ENCODE measurements around the gene ZBTB7C.
"Not testable (repeated sequence)": the region's sequence is repeated elsewhere in the genome, so short reads cannot be mapped to it uniquely, and the experiment has no call there.

ZBTB7C gene

DNA sequence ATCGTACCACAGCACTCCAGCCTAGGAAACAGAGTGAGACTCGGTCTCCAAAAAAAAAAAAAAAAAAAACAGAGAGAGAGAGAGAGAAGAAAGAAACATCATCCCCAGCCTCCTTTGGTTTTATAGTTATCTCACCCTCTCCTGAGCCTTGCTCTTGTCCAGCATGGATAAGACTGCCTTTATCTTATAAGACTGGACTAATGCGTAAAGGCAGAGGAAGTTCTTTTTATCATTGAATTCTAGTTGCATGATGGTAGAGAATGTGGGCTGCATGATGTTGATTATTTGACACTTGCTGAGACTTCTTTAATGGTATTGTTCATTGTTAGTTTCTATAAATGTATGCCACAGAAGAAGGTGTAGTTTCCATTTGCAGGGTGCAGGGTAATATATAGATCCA is 124.4 kb downstream of the ZBTB7C start:
- Mint-ChIP-seq H3K4me3 (no peak overlapping the region), H3K36me3 (ENCODE audit: low read depth) (no peaks in the 10 kb centered on the region), H3K9me3 (peaks cover 6% of the 10 kb centered on the region), H3K27me3 (peaks cover 8% of the 10 kb centered on the region), H3K27ac (no peak overlapping the region), H3K4me1 (ENCODE audit: low read depth) (no peaks in the 10 kb centered on the region)
- DNase-seq: no peak

DNA sequence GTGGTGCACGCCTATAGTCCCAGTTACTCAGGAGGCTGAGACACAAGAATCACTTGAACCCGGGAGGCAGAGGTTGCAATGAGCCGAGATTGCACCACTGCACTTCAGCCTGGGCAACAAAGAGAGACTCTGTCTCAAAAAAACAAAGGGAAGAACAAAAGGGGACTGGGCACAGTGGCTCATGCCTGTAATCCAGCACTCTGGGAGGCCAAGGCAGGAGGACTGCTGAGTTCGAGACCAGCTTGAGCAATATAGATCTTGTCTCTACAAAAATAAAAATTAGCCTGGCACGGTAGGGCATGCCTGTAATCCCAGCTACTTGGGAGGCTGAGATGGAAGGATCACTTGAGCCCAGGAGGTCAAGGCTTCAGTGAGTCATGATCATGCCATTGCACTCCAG is 125.2 kb downstream of the ZBTB7C start:
- H3K27ac Mint-ChIP-seq: not testable (repeated sequence)

DNA sequence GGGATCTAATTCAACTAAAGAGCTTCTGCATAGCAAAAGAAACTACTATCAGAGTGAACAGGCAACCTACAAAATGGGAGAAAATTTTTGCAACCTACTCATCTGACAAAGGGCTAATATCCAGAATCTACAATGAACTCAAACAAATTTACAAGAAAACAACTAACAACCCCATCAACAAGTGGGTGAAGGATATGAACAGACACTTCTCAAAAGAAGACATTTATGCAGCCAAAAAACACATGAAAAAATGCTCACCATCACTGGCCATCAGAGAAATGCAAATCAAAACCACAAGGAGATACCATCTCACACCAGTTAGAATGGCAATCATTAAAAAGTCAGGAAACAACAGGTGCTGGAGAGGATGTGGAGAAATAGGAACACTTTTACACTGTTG is 127.7 kb downstream of the ZBTB7C start:
- not testable (repeated sequence) for H3K27ac Mint-ChIP-seq; H3K27me3 Mint-ChIP-seq; DNase-seq; H3K36me3 Mint-ChIP-seq (ENCODE audit: low read depth); H3K4me1 Mint-ChIP-seq (ENCODE audit: low read depth); H3K4me3 Mint-ChIP-seq
- peaks cover 11% of the 10 kb centered on the region for H3K9me3 Mint-ChIP-seq

More for the DNA sequence above, 125.2 kb downstream of the ZBTB7C start:
- H3K9me3 Mint-ChIP-seq; DNase-seq; H3K36me3 Mint-ChIP-seq (ENCODE audit: low read depth); H3K4me1 Mint-ChIP-seq (ENCODE audit: low read depth); H3K27me3 Mint-ChIP-seq; H3K4me3 Mint-ChIP-seq: not testable (repeated sequence)

DNA sequence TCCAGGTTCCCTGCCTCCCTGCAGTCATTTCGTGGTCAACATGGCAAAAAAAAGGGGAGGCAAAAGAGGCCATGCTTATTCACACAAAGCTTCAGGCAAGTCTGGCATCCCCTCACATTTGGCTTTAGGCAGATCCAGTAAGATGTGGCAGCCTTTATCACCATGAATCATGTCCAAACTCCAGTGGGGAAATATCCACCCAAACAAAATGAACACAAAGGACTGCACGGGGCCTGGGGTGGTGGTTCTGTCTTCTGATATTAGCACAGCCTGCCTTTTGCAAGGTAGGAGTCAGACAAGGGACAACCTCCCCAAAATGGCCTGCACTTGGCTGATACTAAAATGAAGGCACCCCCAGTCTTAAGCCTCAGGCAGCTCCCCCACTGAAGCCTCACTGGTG is 129.9 kb downstream of the ZBTB7C start:
- Mint-ChIP-seq H3K27ac (no peak overlapping the region), H3K4me3 (no peak overlapping the region), H3K36me3 (ENCODE audit: low read depth) (no peaks in the 10 kb centered on the region)

DNA sequence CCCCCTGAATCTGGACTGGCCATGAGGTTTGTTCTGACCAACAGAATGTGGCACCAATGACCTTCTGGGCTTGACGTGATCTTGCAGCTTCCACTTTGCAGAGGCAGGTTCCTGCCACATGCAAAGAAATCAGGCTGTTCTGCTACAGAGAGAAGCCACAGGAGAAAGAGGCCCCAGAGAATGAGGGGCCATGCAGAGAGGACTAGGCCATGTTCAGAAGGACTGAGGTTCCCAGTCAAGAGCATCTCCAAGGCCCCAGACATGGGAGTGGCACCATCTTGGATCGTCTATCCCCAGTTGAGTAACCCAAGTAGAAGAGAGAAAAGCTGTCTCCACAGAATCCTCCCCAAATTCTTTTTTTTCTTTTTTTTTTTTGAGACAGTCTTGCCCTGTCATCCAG is 131.1 kb downstream of the ZBTB7C start:
- Mint-ChIP-seq H3K4me1 (ENCODE audit: low read depth) (no peaks in the 10 kb centered on the region), H3K9me3 (peaks cover 5% of the 10 kb centered on the region), H3K36me3 (ENCODE audit: low read depth) (no peaks in the 10 kb centered on the region), H3K27ac (no peak overlapping the region), H3K27me3 (peaks cover 10% of the 10 kb centered on the region), H3K4me3 (no peak overlapping the region)
- no peak for DNase-seq

More for the DNA sequence above, 129.9 kb downstream of the ZBTB7C start:
- H3K4me1 Mint-ChIP-seq (ENCODE audit: low read depth): no peaks in the 10 kb centered on the region
- H3K27me3 Mint-ChIP-seq: peaks cover 10% of the 10 kb centered on the region
- no peak for DNase-seq
- H3K9me3 Mint-ChIP-seq: peaks cover 7% of the 10 kb centered on the region

DNA sequence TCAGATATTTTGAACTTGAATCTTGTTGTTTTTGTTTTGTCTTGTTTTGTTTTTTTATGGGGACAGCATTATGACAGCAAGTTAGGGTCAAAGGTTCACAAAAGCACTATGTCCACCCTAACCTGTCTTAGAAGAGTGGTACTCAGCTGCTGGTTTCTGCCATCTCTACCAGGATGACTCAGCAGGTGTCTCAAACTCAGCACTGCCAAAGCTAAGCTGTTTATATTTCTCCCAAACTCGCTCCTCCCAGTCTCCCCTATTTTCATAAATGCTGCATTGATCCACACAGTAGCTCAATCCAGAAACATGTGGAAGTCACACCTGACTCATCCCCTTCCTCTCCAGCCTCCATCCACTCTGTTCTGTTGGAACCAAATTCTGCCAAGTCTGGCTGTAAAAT is 134.9 kb downstream of the ZBTB7C start:
- no peaks in the 10 kb centered on the region for H3K36me3 Mint-ChIP-seq (ENCODE audit: low read depth)
- no peak overlapping the region for H3K4me3 Mint-ChIP-seq
- no peak for DNase-seq
- H3K4me1 Mint-ChIP-seq (ENCODE audit: low read depth): no peaks in the 10 kb centered on the region
- H3K27me3 Mint-ChIP-seq: peaks cover 2% of the 10 kb centered on the region
- H3K9me3 Mint-ChIP-seq: peaks cover 5% of the 10 kb centered on the region
- H3K27ac Mint-ChIP-seq: no peak overlapping the region

DNA sequence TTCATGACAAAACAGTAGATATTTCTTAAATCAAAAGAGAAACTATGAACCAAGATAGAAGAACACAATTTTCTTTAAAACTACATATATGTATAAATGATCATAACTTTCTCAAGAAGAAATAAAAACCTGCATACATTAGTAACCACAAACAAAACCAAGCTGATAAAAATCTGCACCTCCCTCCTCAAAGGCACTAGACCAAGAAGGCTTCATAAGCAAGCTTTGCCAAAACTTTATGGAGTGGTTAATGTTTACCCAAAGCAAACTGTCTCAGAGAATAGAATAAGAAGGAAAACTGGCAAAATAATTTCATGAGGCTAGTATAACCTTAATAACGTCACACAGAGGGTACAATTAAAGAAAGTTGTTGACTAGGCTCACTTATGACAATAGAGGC is 138.3 kb downstream of the ZBTB7C start:
- no peak overlapping the region for H3K27ac Mint-ChIP-seq
- H3K4me1 Mint-ChIP-seq (ENCODE audit: low read depth): no peaks in the 10 kb centered on the region
- H3K36me3 Mint-ChIP-seq (ENCODE audit: low read depth): no peaks in the 10 kb centered on the region
- H3K4me3 Mint-ChIP-seq: no peak overlapping the region
- no peaks in the 10 kb centered on the region for H3K9me3 Mint-ChIP-seq
- DNase-seq: no peak
- H3K27me3 Mint-ChIP-seq: peaks cover 6% of the 10 kb centered on the region

DNA sequence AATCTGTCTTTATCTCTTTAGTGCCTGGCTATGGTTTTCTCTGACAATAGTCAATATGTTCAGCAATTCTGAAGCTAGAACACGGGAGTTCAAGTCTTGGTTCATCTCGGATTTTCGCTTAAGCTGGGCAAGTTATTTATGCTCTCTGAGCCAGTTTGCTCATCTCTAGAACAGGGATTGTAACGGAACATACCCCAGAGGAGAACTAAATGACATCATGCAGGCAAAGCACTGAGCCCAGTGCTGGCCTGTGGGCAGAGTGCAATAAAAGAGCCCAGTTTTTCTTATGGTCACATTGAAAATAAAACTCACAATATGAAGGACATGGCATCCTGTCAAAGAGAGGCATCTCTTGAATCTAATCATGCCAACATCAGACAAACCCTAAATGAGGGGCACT is 143.9 kb downstream of the ZBTB7C start:
- Mint-ChIP-seq H3K4me1 (ENCODE audit: low read depth) (no peaks in the 10 kb centered on the region), H3K36me3 (ENCODE audit: low read depth) (no peaks in the 10 kb centered on the region)
- no peak for DNase-seq

DNA sequence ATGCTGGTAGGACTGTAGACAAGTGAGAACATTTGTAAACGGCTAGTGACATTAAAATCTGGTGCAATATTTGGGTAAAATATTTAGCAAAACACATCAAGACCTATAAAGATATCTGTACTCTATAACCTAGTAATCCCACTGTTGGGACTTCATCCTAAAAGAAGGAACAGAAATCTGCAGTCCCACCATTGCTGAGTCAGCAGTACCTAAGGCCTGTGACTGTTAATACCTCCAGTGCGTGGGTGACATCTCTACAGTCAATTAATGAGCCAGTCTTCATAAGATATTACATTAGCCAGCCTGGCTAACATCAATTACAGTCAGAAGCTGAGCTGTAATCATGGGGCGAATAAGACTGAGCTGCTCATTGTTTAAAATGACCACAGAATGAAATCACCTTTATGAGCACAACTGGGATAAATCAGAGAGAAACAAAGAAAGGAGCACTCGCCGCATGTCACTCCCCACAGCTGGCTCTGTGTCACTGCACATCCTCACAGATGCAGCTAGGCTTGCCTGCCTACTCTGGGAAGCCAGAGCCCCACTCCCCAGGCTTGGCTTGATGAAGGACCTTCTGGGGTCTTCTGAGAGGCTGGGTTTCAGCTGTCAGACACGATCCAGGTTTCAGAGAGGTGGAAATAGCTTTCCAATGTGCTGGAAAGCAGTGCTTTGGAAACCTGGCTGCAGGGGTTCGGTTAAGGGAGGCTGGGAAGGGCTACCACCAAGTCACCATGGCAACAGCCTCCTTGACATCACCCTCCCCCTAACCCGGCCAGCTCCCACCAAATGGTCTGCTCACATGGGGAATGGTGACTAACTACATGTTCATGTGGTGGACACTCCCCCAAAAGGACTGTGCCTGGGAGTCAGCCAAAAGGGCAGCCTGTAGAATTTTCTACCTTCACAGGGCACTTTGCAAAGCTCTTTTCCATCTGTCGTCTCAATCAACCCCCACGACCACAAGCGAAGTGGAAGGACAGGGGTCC is 145.0 kb downstream of the ZBTB7C start:
- no peaks in the 10 kb centered on the region for H3K4me1 Mint-ChIP-seq (ENCODE audit: low read depth)
- H3K4me3 Mint-ChIP-seq: no peak overlapping the region
- H3K27ac Mint-ChIP-seq: no peak overlapping the region
- H3K36me3 Mint-ChIP-seq (ENCODE audit: low read depth): no peaks in the 10 kb centered on the region
- H3K9me3 Mint-ChIP-seq: no peaks in the 10 kb centered on the region
- DNase-seq: no peak
- H3K27me3 Mint-ChIP-seq: peaks cover 3% of the 10 kb centered on the region

More for the DNA sequence above, 143.9 kb downstream of the ZBTB7C start:
- H3K9me3 Mint-ChIP-seq: no peaks in the 10 kb centered on the region
- H3K27me3 Mint-ChIP-seq: peaks cover 3% of the 10 kb centered on the region
- H3K4me3 Mint-ChIP-seq: no peak overlapping the region
- no peak overlapping the region for H3K27ac Mint-ChIP-seq

DNA sequence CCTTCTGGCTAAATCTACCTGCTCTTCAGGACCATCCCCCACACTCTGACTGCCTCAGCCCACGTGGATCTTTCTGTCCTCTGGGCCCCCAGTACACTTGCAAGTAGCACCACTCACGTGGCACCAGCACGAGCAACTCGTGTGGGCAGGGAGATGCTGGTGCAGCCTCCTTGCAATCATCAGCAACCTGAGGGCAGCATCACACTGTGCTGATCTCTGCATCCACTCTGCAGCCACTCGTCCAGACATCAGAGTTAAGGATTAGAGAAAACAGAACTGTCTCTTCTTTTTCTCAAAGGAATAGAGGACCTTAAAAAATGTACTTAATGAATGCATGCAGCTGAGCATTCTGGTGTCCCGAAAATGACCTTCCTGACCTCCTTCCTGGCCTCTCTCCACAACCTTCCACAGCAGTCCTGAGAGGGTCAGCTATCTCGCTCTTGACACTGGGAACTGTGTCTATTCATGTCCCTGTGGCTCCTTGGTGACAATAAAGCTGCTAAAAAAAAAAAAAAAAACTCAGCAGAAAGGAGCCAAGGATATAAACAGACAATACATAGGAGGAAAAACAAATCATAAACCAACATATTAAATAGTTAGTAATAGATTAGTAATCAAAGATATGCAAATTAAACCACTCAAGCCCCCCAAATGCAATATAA is 145.9 kb downstream of the ZBTB7C start:
- no peaks in the 10 kb centered on the region for H3K9me3 Mint-ChIP-seq
- DNase-seq: no peak
- no peaks in the 10 kb centered on the region for H3K4me1 Mint-ChIP-seq (ENCODE audit: low read depth)
- no peak overlapping the region for H3K4me3 Mint-ChIP-seq
- H3K27ac Mint-ChIP-seq: no peak overlapping the region
- no peaks in the 10 kb centered on the region for H3K36me3 Mint-ChIP-seq (ENCODE audit: low read depth)
- H3K27me3 Mint-ChIP-seq: peaks cover 3% of the 10 kb centered on the region

DNA sequence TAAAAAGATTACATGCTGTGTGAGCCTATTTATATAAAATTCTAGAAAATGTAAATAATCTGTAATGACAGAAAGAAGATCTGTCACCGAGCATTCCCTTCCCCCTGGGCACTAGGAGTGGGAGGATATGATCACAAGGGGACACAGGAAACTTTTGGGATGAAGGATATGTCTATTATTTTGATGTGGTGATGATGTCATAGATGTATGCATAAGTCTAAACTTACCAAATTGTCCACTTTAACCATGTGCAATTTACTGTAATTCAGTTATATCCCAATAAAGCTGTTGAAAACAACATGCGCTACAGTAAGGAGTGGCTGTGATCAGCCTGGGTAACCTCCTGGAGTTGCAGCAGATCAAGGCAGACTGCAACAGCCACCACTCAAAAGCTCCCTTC is 148.9 kb downstream of the ZBTB7C start:
- Mint-ChIP-seq H3K27ac (no peak overlapping the region), H3K4me3 (no peak overlapping the region), H3K27me3 (no peaks in the 10 kb centered on the region), H3K4me1 (ENCODE audit: low read depth) (no peaks in the 10 kb centered on the region), H3K36me3 (ENCODE audit: low read depth) (no peaks in the 10 kb centered on the region), H3K9me3 (no peaks in the 10 kb centered on the region)
- no peak for DNase-seq

DNA sequence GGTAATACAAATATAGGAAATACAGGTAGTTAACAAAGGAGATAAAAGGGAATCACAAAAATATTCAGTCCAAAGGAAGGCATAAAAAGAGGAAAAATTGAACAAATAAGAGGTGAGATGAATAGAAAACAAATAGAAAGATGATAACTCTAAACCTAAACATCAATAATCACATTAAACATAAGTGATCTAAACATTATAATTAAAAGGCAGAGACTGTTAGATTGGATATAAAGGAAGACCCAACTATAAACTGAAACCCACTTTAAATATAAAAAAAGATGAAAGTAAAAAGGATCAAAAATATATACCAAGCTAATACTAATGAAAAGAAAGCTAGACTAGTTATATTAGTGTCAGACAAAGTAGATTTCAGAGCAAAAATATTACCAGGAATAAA is 152.3 kb downstream of the ZBTB7C start:
- H3K36me3 Mint-ChIP-seq (ENCODE audit: low read depth): no peaks in the 10 kb centered on the region
- DNase-seq: no peak
- no peaks in the 10 kb centered on the region for H3K4me1 Mint-ChIP-seq (ENCODE audit: low read depth)
- no peaks in the 10 kb centered on the region for H3K9me3 Mint-ChIP-seq
- no peak overlapping the region for H3K27ac Mint-ChIP-seq
- H3K27me3 Mint-ChIP-seq: peaks cover 9% of the 10 kb centered on the region
- H3K4me3 Mint-ChIP-seq: no peak overlapping the region

DNA sequence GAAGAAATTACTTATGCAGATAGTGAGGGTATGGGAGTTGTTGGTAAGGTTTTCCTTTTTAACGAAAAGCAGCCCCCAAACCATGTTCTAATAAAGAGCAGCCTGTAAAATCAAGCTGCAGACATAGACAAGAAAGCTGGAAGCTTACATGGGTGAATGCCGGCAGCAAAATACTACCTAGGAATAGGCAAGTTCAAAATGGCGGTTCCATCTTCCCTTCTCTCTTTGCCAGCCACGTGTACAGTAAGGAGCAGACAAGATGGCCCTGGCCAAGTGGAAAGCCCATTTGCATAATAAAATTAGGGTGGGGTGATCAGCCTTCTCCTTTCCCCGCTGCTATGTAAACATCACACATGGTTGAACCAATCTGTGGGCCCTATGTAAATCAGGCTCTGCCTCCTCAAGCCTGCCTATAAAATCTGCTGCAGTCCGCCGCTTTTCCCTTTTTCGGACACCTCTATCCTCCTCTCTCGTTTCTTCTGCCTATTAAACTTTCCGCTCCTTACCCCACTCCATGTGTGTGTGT is 155.0 kb downstream of the ZBTB7C start:
- Mint-ChIP-seq H3K4me1 (ENCODE audit: low read depth) (no peaks in the 10 kb centered on the region), H3K4me3 (no peak overlapping the region), H3K27ac (no peak overlapping the region), H3K27me3 (peaks cover 12% of the 10 kb centered on the region), H3K36me3 (ENCODE audit: low read depth) (no peaks in the 10 kb centered on the region), H3K9me3 (no peaks in the 10 kb centered on the region)
- DNase-seq: no peak

DNA sequence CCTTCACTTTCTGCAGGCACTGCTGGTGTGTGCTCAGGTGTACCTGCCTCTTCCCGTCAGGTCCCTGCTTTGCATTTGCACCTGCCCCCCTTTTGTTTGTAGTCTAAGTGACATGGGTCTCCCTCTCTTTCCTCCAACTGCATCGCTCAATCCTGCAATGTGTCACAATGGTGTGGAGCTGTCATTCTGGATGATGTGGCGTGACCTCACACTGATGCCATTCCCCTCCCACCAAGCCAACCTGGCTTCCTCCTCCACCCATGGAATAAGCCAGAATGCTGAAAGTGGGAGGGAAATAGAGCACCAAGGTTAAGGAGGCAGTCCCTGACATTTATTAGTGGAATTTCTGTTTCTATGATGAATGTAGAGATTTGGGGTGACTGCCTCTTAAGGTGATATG is 156.7 kb downstream of the ZBTB7C start:
- no peak overlapping the region for H3K4me3 Mint-ChIP-seq
- no peaks in the 10 kb centered on the region for H3K4me1 Mint-ChIP-seq (ENCODE audit: low read depth)
- no peak overlapping the region for H3K27ac Mint-ChIP-seq
- H3K27me3 Mint-ChIP-seq: peaks cover 12% of the 10 kb centered on the region
- no peaks in the 10 kb centered on the region for H3K36me3 Mint-ChIP-seq (ENCODE audit: low read depth)
- H3K9me3 Mint-ChIP-seq: no peaks in the 10 kb centered on the region
- DNase-seq: no peak

DNA sequence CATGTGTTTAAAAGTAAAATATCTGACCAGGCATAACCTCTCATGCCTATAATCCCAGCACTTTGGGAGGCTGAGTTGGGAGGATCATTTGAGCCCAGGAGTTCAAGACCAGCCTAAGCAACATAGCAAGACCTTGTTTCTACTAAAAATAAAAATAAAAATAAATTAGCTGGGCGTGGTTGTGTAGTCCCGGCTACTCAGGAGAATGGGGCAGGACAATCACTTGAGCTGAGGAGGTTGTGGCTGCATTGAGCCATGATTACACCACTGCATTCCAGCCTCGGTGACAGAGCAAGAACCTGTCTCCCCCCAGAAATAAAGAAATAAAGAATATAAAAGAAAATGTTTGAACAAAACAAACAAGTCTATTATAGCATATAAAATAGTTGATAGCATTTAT is 158.3 kb downstream of the ZBTB7C start:
- DNase-seq: no peak
- Mint-ChIP-seq H3K4me1 (ENCODE audit: low read depth) (no peaks in the 10 kb centered on the region), H3K27me3 (peaks cover 12% of the 10 kb centered on the region), H3K4me3 (no peak overlapping the region), H3K9me3 (no peaks in the 10 kb centered on the region), H3K27ac (no peak overlapping the region), H3K36me3 (ENCODE audit: low read depth) (no peaks in the 10 kb centered on the region)

Measured in activated T-cell treated with anti-CD3 and anti-CD28 coated beads, Interleukin-2, amount 50 U/mL, for 24 hours (primary cell).